GM21825 (cell line): ENCODE data around the gene SRPX2.

Experiments
- ATAC-seq: cut with Tn5 transposase; IDR thresholded peaks from one replicate; pipeline ENCODE4 v1.9.1; 2021; ENCODE audit warnings: mild to moderate bottlenecking, moderate library complexity; ENCODE audit not compliant: unreplicated experiment

SRPX2 gene, protein sequence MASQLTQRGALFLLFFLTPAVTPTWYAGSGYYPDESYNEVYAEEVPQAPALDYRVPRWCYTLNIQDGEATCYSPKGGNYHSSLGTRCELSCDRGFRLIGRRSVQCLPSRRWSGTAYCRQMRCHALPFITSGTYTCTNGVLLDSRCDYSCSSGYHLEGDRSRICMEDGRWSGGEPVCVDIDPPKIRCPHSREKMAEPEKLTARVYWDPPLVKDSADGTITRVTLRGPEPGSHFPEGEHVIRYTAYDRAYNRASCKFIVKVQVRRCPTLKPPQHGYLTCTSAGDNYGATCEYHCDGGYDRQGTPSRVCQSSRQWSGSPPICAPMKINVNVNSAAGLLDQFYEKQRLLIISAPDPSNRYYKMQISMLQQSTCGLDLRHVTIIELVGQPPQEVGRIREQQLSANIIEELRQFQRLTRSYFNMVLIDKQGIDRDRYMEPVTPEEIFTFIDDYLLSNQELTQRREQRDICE

DNA sequence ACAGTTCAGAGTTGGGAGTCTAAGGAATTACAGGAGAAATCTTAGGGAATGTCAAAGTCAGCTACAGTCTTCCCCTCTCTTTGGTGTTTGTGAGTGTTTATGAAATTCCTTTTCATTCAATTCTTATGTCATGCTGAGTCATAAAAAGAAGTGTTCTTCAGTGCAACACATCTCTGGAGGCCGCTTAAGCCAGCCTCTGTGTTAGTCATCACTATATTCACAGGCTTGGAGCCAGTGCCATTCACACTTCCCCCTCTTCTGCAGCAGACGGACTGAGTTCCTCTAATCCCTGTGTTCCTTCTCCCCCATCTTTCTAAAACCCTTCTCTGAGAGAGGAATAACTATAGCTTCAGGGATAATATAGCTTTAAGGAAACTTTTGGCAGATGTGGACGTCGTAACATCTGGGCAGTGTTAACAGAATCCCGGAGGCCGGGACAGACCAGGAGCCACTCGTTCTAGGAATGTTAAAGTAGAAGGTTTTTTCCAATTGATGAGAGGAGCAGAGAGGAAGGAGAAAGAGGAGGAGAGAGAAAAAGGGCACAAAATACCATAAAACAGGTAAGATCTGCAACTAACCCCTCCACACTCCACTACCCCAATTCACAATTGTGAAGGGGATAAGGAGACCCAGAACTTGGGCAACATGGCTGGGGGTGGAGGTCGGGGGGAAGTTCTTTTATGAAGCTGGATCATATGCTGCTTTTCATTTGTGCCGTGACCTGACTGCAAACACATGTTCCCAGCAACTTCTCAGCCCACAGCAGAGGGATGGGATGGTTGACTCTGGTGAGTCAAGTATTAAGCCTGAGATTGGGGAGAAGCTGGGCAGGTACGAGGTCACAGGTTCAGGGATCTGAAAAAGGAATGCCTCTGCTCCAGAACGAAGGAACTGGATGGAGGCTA is at the start of gene SRPX2:
SRPX2 (plus strand) TSS at position 244 of the 905 bp plus-strand sequence. CDS start 2,124 bp downstream, outside the sequence.
- ATAC-seq, result no peak

GRCh38 chrX:100596601-100597000 is 47.4 kb upstream of the SRPX2 start:
- ATAC-seq, result no peak

- no peak for ATAC-seq
These were observed 44.5 kb upstream of the SRPX2 start for GRCh38 chrX:100599456-100599855.

GRCh38 chrX:100600340-100600739 is 43.7 kb upstream of the SRPX2 start:
- no peak for ATAC-seq

DNA sequence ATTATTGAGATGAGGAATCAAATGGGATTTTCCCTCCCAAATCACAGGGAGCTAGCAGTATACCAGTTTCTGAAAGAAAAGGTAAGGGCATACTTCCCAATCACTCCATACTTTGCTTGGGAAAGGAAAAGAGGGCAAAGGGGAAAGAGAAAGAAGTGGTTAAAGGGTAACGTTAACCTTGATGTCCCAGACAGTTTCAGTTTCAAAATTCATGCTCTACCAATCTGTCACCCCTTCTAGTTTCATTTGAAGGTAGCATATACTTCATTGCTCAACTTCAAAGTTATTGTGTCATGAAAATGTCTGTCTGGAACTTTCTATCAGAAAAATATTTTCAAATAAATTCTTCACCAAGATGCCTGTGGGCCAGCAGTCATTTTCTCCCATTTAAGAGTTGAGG is 43.2 kb upstream of the SRPX2 start:
- no peak for ATAC-seq

GRCh38 chrX:100606753-100607152 is 37.2 kb upstream of the SRPX2 start:
- no peak for ATAC-seq

DNA sequence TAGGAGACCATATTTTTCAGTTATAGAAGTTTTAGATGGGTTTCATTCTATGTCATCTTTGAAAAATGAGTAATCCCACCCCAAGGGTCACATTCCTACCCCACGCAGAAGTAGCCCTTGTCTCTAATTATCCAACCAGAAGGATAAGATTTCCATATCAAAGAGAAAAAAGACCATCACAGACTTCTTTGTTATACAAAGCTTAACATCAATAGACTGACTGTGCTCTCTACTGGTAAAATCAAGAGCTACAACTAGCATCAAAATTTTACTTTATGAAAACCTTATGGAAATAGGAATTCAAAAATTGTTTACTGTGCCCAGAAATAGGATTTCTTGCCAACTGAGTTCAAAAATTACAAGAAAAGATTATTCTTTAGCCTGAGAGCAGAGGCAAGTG is 34.4 kb upstream of the SRPX2 start:
- ATAC-seq, result no peak

DNA sequence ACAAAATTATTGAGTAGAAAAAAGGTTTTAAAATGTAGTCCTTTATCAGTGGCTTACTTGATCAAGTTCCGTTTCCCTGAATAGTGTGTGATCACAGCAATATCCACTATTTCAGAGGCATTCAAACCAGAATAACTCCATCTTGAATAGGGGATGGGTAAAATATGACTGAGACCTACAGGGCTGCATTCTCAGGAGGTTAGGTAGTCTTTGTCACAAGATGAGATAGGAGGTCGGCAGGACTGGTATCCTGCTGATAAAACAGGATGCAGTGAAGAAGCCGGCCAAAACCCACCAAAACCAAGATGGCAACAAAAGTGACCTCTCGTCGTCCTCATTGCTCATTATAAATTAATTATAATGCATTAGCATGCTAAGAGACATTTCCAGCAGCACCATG is 32.0 kb upstream of the SRPX2 start:
- ATAC-seq, result no peak

- peak; percentile 100 for ATAC-seq
These were observed 29.0 kb upstream of the SRPX2 start for GRCh38 chrX:100615005-100615404.

DNA sequence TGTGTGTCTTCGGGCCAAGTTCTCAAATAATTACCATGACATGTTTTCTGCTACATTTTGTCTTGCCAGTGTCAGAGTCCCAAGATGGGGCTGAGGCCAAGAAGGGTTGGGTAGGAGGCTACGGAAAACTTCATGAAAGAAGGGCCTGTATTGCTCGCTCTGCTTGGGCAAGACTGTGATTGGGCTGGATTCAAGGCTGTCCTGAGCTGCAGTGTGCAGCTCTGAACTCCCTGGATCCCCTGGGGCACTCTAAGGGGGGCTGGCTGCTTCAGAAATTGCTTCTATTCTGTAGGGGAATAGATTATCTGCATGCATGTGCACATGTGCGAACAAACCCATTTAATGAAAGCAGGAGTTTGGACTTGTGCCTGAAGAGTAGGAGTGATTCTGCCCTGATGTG is 21.0 kb upstream of the SRPX2 start:
- no peak for ATAC-seq

- ATAC-seq, result peak; percentile 94
These were observed 18.0 kb upstream of the SRPX2 start for GRCh38 chrX:100625985-100626491.

DNA sequence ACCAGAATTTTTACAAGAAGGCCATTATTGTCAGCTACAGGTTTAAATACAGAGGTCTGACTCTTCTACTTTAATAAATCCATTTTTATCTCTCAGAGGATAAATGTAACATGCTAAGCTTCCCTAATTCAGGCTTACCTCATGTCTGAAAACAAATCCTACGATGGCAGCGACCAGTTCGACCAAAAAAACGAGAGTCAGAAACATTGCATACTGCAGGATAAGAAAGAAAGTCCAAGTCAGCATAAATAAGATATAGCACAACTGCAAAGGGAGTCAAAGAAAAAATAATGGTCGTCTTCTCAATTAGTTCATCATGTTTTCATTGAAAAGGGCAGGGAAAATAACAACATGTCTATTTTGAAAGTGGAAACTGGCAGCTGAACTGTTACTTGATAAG is 9.0 kb upstream of the SRPX2 start:
- ATAC-seq, result no peak

DNA sequence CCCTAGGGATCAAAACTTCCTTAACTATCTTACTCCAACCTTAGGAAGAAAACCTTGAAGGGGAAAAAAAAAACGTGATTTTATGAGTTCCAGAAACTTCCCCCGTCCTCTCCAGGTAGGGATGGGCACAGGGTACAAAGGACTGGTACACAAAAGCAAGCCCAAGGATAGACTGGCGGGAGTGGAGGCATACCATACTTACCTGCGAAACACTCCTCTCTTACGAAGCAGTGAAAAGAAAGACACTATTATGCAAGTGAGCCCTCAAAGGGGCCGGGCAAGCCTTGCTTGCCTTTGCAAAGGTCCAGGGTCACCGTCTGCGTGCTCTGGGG is 8.0 kb upstream of the SRPX2 start:
- ATAC-seq, result no peak

DNA sequence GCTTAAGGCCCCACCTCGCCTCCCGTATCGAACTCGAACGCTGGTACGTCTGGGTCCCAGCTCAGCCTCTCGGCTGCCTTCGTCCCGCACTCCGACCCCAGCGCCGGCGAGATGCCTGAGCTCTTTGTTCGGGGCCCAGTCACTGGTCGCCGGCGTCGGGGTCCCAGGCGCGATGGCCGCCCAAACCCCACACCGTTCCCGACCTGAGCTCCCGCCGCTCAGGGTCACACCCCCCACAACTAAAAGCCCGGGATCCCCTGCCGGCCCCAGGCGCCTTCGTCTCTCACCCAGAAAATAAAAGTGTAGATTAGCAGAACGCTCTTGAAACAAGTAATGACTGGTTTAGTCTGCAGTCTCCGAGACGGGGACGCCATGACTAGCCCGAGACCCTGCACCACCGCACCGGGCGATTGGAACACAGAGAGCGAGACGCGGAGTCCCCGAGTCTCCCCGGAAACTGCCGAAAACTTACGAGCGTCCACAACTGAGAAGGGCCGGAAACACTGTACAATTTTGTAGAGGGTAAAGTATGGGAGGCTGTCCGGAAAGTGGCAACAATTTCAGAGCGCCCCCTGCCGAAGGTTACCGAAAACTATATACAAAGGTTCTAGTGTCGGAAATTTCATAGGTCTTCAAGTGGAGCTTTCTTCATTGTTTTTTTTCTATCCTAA is 7.5 kb upstream of the SRPX2 start, which contains the start of gene TSPAN6:
TSPAN6 (minus strand) TSS at position 486 of the 671 bp plus-strand sequence; CDS start at position 374, 112 bp downstream.
- ATAC-seq, result peak; percentile 99

- no peak for ATAC-seq
These were observed 1.7 kb upstream of the SRPX2 start for GRCh38 chrX:100642290-100642689.

DNA sequence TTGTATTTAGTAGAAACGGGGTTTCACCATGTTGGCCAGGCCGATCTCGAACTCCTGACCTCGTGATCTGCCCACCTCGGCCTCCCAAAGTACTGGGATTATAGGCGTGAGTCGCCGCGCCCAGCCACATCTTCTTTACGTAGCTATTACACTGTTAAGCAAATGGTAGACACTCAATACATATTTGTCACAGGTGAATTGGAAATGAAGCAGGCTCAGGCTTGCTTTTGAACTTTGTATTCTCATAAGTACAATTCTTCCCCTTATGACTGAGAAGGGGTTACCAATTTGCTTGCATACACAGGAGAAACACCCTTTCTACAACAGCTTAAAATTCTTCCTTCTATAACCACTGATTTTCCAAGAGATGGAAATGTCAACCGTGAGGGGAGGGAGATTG is 787 bp upstream of the SRPX2 start:
- no peak for ATAC-seq

- ATAC-seq, result no peak
These were observed 1.1 kb downstream of the SRPX2 start for GRCh38 chrX:100645106-100645505.

GRCh38 chrX:100647095-100647494 is 3.1 kb downstream of the SRPX2 start:
- no peak for ATAC-seq

- no peak for ATAC-seq
These were observed 3.7 kb downstream of the SRPX2 start for GRCh38 chrX:100647739-100648138.

- ATAC-seq, result no peak
These were observed 4.7 kb downstream of the SRPX2 start for GRCh38 chrX:100648458-100649417.
